Esophagus squamous epithelium (tissue), 5 donors: Measurements from ENCODE around the gene RNF157. TPM values are rescaled to one million over a fixed set of nuclear protein-coding genes. Genes with fewer than 3 reads are reported as not detected.
"Not testable (repeated sequence)": the region's sequence is repeated elsewhere in the genome, so short reads cannot be mapped to it uniquely, and the experiment has no call there.

Experiments
- DNase-seq: peaks from one replicate; lab custom pipeline; 2025; lab: John Stamatoyannopoulos, UW
- H3K27ac ChIP-seq, 4 donors: fragments of 200-600 bp; sonication (generic); one replicate each; pipeline ENCODE4 v1.5.1; 2016 to 2019; ENCODE audit warnings: mild to moderate bottlenecking in 1 of 4
- H3K27me3 ChIP-seq, 4 donors: fragments of 200-600 bp; sonication (generic); 1 replicate in 3 of 4; 2 replicates in 1 of 4; pipeline versions ENCODE4 v1.5.1 to v1.6.0; 2017 to 2021; ENCODE audit warnings: antibody characterized with exemption in 1 of 4
- H3K36me3 ChIP-seq, 3 donors: fragments of 200-600 bp; sonication (generic); one replicate each; pipeline ENCODE4 v1.5.1; 2016 to 2019
- H3K4me1 ChIP-seq, 3 donors: fragments of 200-600 bp; sonication (generic); one replicate each; pipeline ENCODE4 v1.5.1; 2017 to 2019
- H3K4me3 ChIP-seq, 4 donors: fragments of 200-600 bp; sonication (generic); 1 replicate in 3 of 4; 2 replicates in 1 of 4; pipeline ENCODE4 v1.5.1; 2016 to 2019; ENCODE audit warnings: mild to moderate bottlenecking in 2 of 4, moderate library complexity in 1 of 4
- H3K9me3 ChIP-seq, 3 donors: fragments of 200-600 bp; sonication (generic); one replicate each; pipeline ENCODE4 v1.5.1; 2016 to 2019
- CTCF ChIP-seq, 6 experiments: fragments of 450-650 bp in 4 of 6; fragments of 200-600 bp in 2 of 6; sonication (generic) in 2 of 6; IDR thresholded peaks; one replicate each; pipeline ENCODE4 v1.5.1; 2016 to 2019; ENCODE audit warnings: antibody characterized with exemption in 6 of 6, mild to moderate bottlenecking in 4 of 6, moderate library complexity in 4 of 6
- POLR2A ChIP-seq, 4 donors: fragments of 450-650 bp; IDR thresholded peaks; one replicate each; pipeline ENCODE4 v1.6.1; 2017; ENCODE audit warnings: antibody characterized with exemption in 4 of 4, mild to moderate bottlenecking in 4 of 4, moderate library complexity in 3 of 4
- WGBS, 2 donors: methylation state at CpG; one replicate each; pipeline ENCODE4 v1.1.5; 2018; 5-methylcytosine and 5-hydroxymethylcytosine counted together
- intact Hi-C: fragments of 100-400 bp; cut with DNase I; formaldehyde crosslinking; loops from one replicate; pipeline ENCODE4 v1.15.0; 2022
- total RNA-seq, 4 donors: library from RNA; depleted of rRNA; stranded (reverse); fragments of >200 nt; gene quantifications; one replicate each; pipeline ENCODE4 v1.1.0, GENCODE V29; 2016
- donor health status: DM: yes; HTN: yes; CAD: no.

The RNF157 gene
- total RNA-seq, 4 donors from 2014 or later: 0.11 to 3.4 (median 0.26) TPM

- no peaks in the 10 kb centered on the region for H3K27me3 ChIP-seq
- H3K27ac ChIP-seq: no peak overlapping the region
- 84 to 87% methylated on average over 7 of the region's 7 CpGs for WGBS, 2 donors
- intact Hi-C loops: no loop called here
- H3K4me1 ChIP-seq: no peaks in the 10 kb centered on the region
- H3K4me3 ChIP-seq: no peak overlapping the region
- no peak for TF ChIP-seq POLR2A (IDR thresholded peaks at IDR 0.05)
- TF ChIP-seq CTCF (IDR thresholded peaks at IDR 0.05): no peak
- H3K36me3 ChIP-seq: no peaks in the 10 kb centered on the region
- no peak for DNase-seq
- H3K9me3 ChIP-seq: no peaks in the 10 kb centered on the region
These were observed 20.5 kb downstream of the RNF157 start for GRCh38 chr17:76219670-76220383.

GRCh38 chr17:76217081-76217480 lies 23.2 kb downstream of the RNF157 start:
- WGBS, 2 donors: 95 to 99% methylated on average over 3 of the region's 3 CpGs
- H3K27me3 ChIP-seq: no peaks in the 10 kb centered on the region
- H3K4me3 ChIP-seq: no peak overlapping the region
- no peaks in the 10 kb centered on the region for H3K36me3 ChIP-seq
- H3K4me1 ChIP-seq: no peaks in the 10 kb centered on the region
- intact Hi-C loops: no loop called here
- H3K27ac ChIP-seq: no peak overlapping the region
- no peak for TF ChIP-seq CTCF (IDR thresholded peaks at IDR 0.05)
- TF ChIP-seq POLR2A (IDR thresholded peaks at IDR 0.05): no peak
- no peaks in the 10 kb centered on the region for H3K9me3 ChIP-seq
- DNase-seq: no peak

GRCh38 chr17:76213491-76213890 lies 26.8 kb downstream of the RNF157 start:
- Histone ChIP-seq H3K36me3 (no peaks in the 10 kb centered on the region), H3K9me3 (no peaks in the 10 kb centered on the region), H3K27ac (no peak overlapping the region), H3K4me3 (no peak overlapping the region), H3K27me3 (no peaks in the 10 kb centered on the region), H3K4me1 (no peaks in the 10 kb centered on the region)
- WGBS, 2 donors: 87 to 88% methylated on average over 2 of the region's 2 CpGs
- no peak for DNase-seq
- intact Hi-C loops: no loop called here
- TF ChIP-seq CTCF (IDR thresholded peaks at IDR 0.05) (no peak), POLR2A (IDR thresholded peaks at IDR 0.05) (no peak)

GRCh38 chr17:76208120-76208519 lies 32.2 kb downstream of the RNF157 start:
- H3K4me1 ChIP-seq: no peaks in the 10 kb centered on the region
- no peak for TF ChIP-seq CTCF (IDR thresholded peaks at IDR 0.05)
- TF ChIP-seq POLR2A (IDR thresholded peaks at IDR 0.05): no peak
- no peaks in the 10 kb centered on the region for H3K9me3 ChIP-seq
- DNase-seq: no peak
- WGBS, 2 donors: 86% methylated on average over 1 of the region's 1 CpG; no CpG with 5 or more reads in 1 of the 2 donors
- no peaks in the 10 kb centered on the region for H3K36me3 ChIP-seq
- H3K27me3 ChIP-seq: peaks cover 0 to 4% (median 0%) of the 10 kb centered on the region in 4 donors
- H3K27ac ChIP-seq: no peak overlapping the region
- intact Hi-C loops: no loop called here
- H3K4me3 ChIP-seq: no peak overlapping the region

- DNase-seq: no peak
- Histone ChIP-seq H3K27me3 (peaks cover 0 to 4% (median 0%) of the 10 kb centered on the region in 4 donors), H3K4me1 (no peaks in the 10 kb centered on the region), H3K4me3 (no peak overlapping the region), H3K36me3 (no peaks in the 10 kb centered on the region), H3K9me3 (no peaks in the 10 kb centered on the region), H3K27ac (no peak overlapping the region)
- intact Hi-C loops: no loop called here
- 80 to 84% methylated on average over 7 of the region's 7 CpGs for WGBS, 2 donors
- TF ChIP-seq POLR2A (IDR thresholded peaks at IDR 0.05) (no peak), CTCF (IDR thresholded peaks at IDR 0.05) (no peak)
These were observed 32.8 kb downstream of the RNF157 start for GRCh38 chr17:76207275-76208059.

- H3K27ac ChIP-seq, DNase-seq, H3K9me3 ChIP-seq, H3K4me3 ChIP-seq, H3K4me1 ChIP-seq, H3K27me3 ChIP-seq, intact Hi-C loops, H3K36me3 ChIP-seq: not testable (repeated sequence)
- 91 to 98% methylated on average over 9 of the region's 9 CpGs for WGBS, 2 donors
These were observed 34.6 kb downstream of the RNF157 start for GRCh38 chr17:76205542-76206144.
